HEK293T (cell line): ENCODE measurements around the gene UNC5B.

Source experiments
- BHLHE40 ChIP-seq: fragments of 450-650 bp; IDR thresholded peaks from 2 replicates; pipeline ENCODE4 v1.6.1; 2016; ENCODE audit warnings: mild to moderate bottlenecking, moderate library complexity, borderline replicate concordance
- CTBP1 ChIP-seq: fragments of 450-650 bp; IDR thresholded peaks from 2 replicates; pipeline ENCODE4 v1.6.1; 2016; ENCODE audit warnings: borderline replicate concordance
- FOXK2 ChIP-seq: fragments of 450-650 bp; IDR thresholded peaks from 2 replicates; pipeline ENCODE4 v1.6.1; 2016; ENCODE audit warnings: mild to moderate bottlenecking

GRCh38 chr10:71263376-71263775 is 51.0 kb downstream of the UNC5B start:
- TF ChIP-seq CTBP1, result no peak
- no peak for TF ChIP-seq BHLHE40
- TF ChIP-seq FOXK2, result no peak
